Progenitor cell of endocrine pancreas (in vitro differentiated cells): Measurements from ENCODE around the gene DEFB114. TPM values are rescaled to one million over a fixed set of nuclear protein-coding genes. Genes with fewer than 3 reads are reported as not detected.

Experiments
- DNase-seq: peaks from one replicate; pipeline ENCODE4 v3.0.0; 2021; ENCODE audit warnings: low spot score; ENCODE audit not compliant: unreplicated experiment
- H3K27ac Mint-ChIP-seq: 2 replicates; pipeline ENCODE4 v1.8.0; 2021; ENCODE audit warnings: mild to moderate bottlenecking, moderate library complexity, mixed read lengths
- H3K27me3 Mint-ChIP-seq: 2 replicates; pipeline ENCODE4 v1.8.0; 2021; ENCODE audit warnings: mixed read lengths
- H3K36me3 Mint-ChIP-seq: 2 replicates; pipeline ENCODE4 v1.8.0; 2022; ENCODE audit warnings: mixed read lengths; ENCODE audit not compliant: insufficient read depth
- H3K4me1 Mint-ChIP-seq: 2 replicates; pipeline ENCODE4 v1.8.0; 2021; ENCODE audit warnings: low read depth, mixed read lengths
- H3K4me3 Mint-ChIP-seq: 2 replicates; pipeline ENCODE4 v1.8.0; 2021; ENCODE audit warnings: low read depth, mild to moderate bottlenecking, moderate library complexity, mixed read lengths
- H3K9me3 Mint-ChIP-seq: 2 replicates; pipeline ENCODE4 v1.8.0; 2021; ENCODE audit warnings: low read depth, mixed read lengths
- long read RNA-seq: library from polyadenylated mRNA; unstranded; transcript quantifications from one replicate; pipeline ENCODE4 v2.0.0, GENCODE V29; 2020
- total RNA-seq: library from RNA; stranded (reverse); gene quantifications from 2 replicates; pipeline ENCODE4 v1.2.1, GENCODE V29; 2021
- TF ChIP-seq, protein P1 (sequence below): fragments of 200-600 bp; sonication (generic); IDR thresholded peaks from one replicate; pipeline ENCODE4 v1.5.0; 2021; ENCODE audit warnings: antibody characterized with exemption, mild to moderate bottlenecking; ENCODE audit not compliant: unreplicated experiment

Gene DEFB114, protein sequence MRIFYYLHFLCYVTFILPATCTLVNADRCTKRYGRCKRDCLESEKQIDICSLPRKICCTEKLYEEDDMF
- total RNA-seq = not detected in 2 replicates
- long read RNA-seq = 0 reads

DNA sequence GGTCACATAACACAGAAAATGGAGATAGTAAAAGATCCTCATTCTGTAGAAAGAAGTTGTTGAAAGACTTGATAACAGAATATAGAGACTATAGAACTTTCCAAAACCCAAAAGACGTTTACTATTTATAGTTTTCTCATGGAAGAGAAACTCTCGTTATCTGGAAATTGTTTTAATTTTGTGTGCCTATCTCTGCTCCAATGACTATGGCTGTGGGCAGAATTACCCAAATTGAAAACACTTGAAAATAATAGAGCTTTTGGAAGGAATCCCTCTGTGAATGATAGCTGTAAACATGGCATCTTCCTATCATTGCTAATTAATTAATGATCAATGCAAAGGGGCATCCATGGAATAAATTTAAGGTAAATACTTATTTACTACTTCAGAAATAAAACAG, at the start of gene DEFB114:
TSS of gene DEFB114 (minus strand) at position 101 of the 400 bp plus-strand sequence. CDS start at position 42, 59 bp downstream.
- TF ChIP-seq, protein P1, sequence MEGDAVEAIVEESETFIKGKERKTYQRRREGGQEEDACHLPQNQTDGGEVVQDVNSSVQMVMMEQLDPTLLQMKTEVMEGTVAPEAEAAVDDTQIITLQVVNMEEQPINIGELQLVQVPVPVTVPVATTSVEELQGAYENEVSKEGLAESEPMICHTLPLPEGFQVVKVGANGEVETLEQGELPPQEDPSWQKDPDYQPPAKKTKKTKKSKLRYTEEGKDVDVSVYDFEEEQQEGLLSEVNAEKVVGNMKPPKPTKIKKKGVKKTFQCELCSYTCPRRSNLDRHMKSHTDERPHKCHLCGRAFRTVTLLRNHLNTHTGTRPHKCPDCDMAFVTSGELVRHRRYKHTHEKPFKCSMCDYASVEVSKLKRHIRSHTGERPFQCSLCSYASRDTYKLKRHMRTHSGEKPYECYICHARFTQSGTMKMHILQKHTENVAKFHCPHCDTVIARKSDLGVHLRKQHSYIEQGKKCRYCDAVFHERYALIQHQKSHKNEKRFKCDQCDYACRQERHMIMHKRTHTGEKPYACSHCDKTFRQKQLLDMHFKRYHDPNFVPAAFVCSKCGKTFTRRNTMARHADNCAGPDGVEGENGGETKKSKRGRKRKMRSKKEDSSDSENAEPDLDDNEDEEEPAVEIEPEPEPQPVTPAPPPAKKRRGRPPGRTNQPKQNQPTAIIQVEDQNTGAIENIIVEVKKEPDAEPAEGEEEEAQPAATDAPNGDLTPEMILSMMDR = no peak
- no peak for DNase-seq
- Mint-ChIP-seq H3K27ac (no peak within 1 kb of the TSS), H3K27me3 (no peaks in the 10 kb centered on the region), H3K9me3 (peaks cover 1% of the 10 kb centered on the region), H3K4me3 (no peak within 1 kb of the TSS), H3K36me3 (no peaks in the 10 kb centered on the region), H3K4me1 (no peaks in the 10 kb centered on the region)

DNA sequence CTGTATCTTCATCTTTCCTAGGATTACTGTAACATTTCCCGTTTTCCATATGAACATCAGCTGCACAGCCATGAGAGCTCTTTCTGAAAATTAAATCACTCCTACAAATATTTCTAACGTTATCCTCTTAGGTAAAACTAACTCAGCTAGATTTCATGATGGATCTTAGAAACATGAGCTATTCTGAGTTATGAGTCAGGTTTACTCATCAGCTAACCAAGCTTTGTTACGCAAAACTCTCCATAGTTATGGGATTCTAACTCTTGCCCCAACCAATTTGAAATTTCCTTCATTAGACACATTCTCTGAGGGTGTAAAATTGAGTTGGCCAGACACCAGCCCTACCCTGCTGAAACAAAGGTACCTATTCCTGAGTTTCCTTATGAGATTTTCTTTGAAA, 43.9 kb upstream of the DEFB114 start:
- no peaks in the 10 kb centered on the region for H3K27me3 Mint-ChIP-seq
- H3K4me3 Mint-ChIP-seq = no peak overlapping the region
- TF ChIP-seq, protein P1 = no peak
- H3K4me1 Mint-ChIP-seq = no peaks in the 10 kb centered on the region
- DNase-seq = no peak
- no peak overlapping the region for H3K27ac Mint-ChIP-seq
- H3K9me3 Mint-ChIP-seq = no peaks in the 10 kb centered on the region
- H3K36me3 Mint-ChIP-seq = no peaks in the 10 kb centered on the region

DNA sequence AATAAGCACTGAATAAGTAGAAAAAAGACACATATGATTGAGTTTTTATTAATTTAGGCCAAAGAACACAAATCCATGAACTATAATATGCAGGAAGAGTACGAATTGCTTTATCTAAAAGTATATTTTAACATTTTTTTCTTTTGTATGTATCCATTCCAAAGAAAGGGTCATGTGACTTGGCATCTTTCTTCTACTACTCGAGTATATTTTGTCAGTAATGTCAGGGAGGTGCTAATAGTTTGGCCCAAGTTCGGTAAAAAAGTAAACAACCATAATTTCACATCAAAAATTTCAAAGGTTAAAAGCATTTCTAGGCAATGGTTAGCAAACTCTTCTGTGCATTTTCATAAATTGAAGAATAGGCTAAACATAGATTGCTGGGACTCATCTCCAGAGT, 39.2 kb upstream of the DEFB114 start:
- Mint-ChIP-seq H3K27ac (no peak overlapping the region), H3K9me3 (no peaks in the 10 kb centered on the region), H3K4me3 (no peak overlapping the region), H3K27me3 (no peaks in the 10 kb centered on the region), H3K4me1 (no peaks in the 10 kb centered on the region), H3K36me3 (no peaks in the 10 kb centered on the region)
- DNase-seq = no peak
- TF ChIP-seq, protein P1 = no peak

DNA sequence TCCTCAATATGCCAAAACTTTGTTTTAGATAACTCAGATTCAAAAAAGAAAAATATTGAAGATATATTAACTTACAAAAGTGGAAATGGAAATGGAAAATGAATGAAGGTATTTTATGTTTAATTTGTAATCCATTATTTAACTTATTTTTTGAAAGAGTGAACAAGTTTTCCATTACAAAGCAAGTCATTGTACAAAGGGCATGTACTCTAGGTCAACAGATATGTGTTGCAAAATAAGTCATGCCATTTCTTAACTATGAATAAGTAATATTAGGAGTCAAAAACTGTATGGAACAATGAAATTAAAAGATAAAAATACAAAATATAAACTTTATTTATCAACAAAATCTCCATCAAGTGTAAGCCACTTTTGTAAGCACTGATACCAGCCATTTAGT, 31.3 kb upstream of the DEFB114 start:
- H3K27me3 Mint-ChIP-seq = no peaks in the 10 kb centered on the region
- no peaks in the 10 kb centered on the region for H3K9me3 Mint-ChIP-seq
- H3K4me1 Mint-ChIP-seq = no peaks in the 10 kb centered on the region
- TF ChIP-seq, protein P1 = no peak
- DNase-seq = no peak
- H3K36me3 Mint-ChIP-seq = no peaks in the 10 kb centered on the region
- no peak overlapping the region for H3K4me3 Mint-ChIP-seq
- no peak overlapping the region for H3K27ac Mint-ChIP-seq

DNA sequence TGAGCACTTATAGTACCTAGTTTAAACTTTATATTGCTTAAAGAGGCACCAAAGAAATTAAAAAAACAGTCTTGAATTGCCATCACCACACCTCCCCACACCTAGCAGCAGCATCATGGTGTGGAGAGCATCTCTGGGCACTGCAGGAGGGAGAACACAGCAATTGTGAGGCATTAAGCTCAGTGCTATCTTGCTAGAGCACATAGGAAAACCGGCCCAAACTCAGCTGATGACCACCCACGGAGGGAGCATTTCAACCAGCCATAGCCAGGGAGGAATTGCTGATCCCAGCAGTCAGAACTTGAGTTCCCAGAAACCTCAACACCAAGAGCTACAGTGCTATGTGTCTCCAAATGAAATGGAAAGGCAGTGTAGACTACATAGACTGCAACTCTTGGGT, 24.9 kb upstream of the DEFB114 start:
- Mint-ChIP-seq H3K4me1 (peaks cover 5% of the 10 kb centered on the region), H3K27ac (no peak overlapping the region), H3K9me3 (no peaks in the 10 kb centered on the region), H3K27me3 (no peaks in the 10 kb centered on the region), H3K36me3 (no peaks in the 10 kb centered on the region), H3K4me3 (no peak overlapping the region)
- TF ChIP-seq, protein P1 = no peak
- DNase-seq = no peak
